Measurements from ENCODE around the gene SLC6A3. TPM values are rescaled to one million over a fixed set of nuclear protein-coding genes. Genes with fewer than 3 reads are reported as not detected.
A peak's percentile ranks its signal among the peaks of the same experiment; 100 is the strongest.
"Not testable (repeated sequence)": the region's sequence is repeated elsewhere in the genome, so short reads cannot be mapped to it uniquely, and the experiment has no call there.

Gene SLC6A3
- total RNA-seq, 2 experiments from 2014 or later = 0.08 TPM; not detected in 1

DNA sequence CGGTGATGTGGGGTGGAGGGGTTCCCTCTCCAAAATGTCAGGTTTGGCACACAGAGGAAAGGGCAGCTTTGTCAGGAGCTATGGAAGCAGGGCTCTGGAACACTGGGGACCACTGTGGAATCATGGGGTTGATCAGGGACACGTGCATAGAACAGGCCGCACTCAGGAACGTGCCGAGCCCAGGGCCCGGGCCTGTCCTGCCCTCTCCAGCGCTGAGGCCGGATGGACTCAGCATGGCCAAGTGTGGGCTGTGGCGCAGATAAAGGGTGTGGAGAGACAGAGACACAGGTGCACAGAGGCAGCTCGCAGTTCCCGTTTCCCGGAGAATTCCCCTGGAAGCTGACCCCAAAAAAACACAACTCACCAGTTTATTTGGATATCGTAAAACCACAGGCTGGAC, 37.8 kb upstream of the SLC6A3 start:
- DNase-seq (no peak), ATAC-seq (ENCODE audit: low read depth) (no peak)
- POLR2A ChIA-PET = no interaction called here
- H3K4me3 Mint-ChIP-seq = no peak overlapping the region
- H3K4me1 Mint-ChIP-seq = no peaks in the 10 kb centered on the region
- peaks cover 3% of the 10 kb centered on the region for H3K36me3 Mint-ChIP-seq
- H3K9me3 Mint-ChIP-seq = no peaks in the 10 kb centered on the region
- no peak overlapping the region for H3K27ac Mint-ChIP-seq
- H3K27me3 Mint-ChIP-seq = no peaks in the 10 kb centered on the region

DNA sequence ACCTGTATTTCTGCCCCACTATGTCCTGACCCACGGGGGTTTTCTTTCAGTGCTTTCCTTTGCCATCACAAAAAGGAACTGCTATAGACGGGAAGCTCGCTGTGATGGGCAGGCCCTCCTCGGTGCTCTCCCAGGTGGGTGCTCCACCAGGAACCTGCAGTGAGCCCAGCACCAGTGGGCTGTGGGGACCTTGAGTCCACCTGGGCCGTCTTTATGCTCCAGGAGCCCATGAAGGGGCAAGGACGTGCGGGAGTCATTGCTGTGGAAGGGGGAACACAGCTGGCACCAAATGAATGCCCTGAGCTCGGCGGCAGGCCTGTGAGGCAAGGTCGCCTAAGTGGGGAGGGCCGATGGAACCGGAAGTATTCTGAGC, 36.7 kb upstream of the SLC6A3 start:
- Mint-ChIP-seq H3K27ac (no peak overlapping the region), H3K36me3 (no peaks in the 10 kb centered on the region), H3K4me3 (no peak overlapping the region), H3K9me3 (no peaks in the 10 kb centered on the region), H3K27me3 (no peaks in the 10 kb centered on the region), H3K4me1 (no peaks in the 10 kb centered on the region)
- DNase-seq = no peak
- POLR2A ChIA-PET = no interaction called here
- no peak for ATAC-seq (ENCODE audit: low read depth)

DNA sequence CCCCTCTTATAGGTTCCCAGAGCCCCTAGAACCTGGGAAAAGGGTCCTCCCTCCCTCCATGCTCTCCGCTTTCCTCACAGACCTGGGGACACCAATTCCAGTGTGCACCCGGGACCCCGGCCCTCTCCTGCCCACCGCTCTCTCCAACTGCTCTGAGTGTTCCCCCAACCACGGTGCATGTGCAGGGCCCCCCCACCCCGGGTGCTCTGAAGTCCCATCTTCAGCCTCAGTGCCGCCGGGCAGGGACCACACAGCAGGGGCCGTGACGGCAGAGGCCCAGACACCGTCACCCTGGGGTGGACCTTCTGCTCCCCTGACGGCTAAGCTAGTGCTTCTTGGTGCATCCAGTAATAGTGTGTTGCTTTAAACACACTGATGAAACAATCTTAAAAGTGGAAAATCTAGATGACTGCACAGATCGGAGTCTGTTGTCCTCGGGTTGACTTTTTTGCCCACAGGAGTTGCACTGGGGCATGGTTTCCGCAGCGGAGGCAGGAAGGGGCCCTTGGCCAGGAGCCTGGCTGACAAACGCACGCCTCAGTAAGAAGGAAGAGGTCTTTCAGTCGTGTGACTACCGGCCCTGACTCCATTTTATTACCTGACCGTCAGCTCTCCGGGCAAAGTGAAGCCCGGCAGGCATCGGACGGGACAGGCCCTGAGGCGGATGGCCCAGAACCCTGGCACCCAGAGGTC, 36.2 kb upstream of the SLC6A3 start:
- Mint-ChIP-seq H3K27me3 (no peaks in the 10 kb centered on the region), H3K36me3 (no peaks in the 10 kb centered on the region), H3K27ac (no peak overlapping the region), H3K4me3 (no peak overlapping the region), H3K4me1 (no peaks in the 10 kb centered on the region), H3K9me3 (no peaks in the 10 kb centered on the region)
- POLR2A ChIA-PET = no interaction called here
- no peak for DNase-seq
- no peak for ATAC-seq (ENCODE audit: low read depth)

DNA sequence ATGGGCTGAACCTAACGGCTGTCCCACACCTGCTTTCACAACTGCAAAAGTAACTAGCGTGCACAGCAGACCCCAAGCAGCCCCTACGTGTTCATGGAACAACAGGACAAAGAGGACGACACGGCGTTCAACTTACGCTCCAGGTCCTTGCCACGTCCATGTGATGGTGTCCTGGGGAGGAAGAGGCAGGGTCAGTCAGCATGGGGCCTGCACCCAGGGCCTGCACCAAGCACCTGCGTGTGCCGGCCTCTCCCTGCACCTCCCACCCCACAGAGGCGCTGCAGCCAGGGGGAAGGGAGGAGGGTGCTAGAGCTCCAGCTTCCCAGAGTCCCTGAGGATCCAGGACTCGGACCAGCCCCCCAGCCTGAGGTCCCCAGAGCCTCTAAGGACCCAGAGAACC, 35.6 kb upstream of the SLC6A3 start:
- no peaks in the 10 kb centered on the region for H3K36me3 Mint-ChIP-seq

DNA sequence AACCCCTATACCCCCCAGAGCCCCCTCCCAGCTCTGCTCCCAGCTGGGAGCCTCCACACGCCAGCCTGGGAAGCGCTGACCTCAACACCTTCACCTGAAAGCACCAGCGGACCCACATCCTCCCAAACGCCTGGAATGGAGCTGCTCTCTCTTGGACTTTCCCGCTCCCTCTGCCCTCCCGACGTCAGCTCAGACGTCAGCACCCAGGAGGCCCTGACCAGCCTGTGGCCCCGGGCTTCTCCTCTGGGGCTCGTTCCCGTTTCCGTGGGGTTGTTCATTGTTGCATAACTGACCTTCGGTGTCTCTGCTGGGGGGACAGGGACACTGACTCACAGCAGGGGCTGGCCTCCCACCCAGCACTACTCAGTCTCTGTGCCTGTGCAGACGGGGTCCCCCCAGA, 35.0 kb upstream of the SLC6A3 start:
- POLR2A ChIA-PET = interaction anchor here (0.7 kb wide), 1 partner anchor 1078 kb away, joined by 3 read pairs; no protein-coding TSS in a partner anchor
- no peaks in the 10 kb centered on the region for H3K9me3 Mint-ChIP-seq
- no peaks in the 10 kb centered on the region for H3K36me3 Mint-ChIP-seq
- DNase-seq (no peak), ATAC-seq (ENCODE audit: low read depth) (no peak)
- H3K4me3 Mint-ChIP-seq = no peak overlapping the region
- no peaks in the 10 kb centered on the region for H3K4me1 Mint-ChIP-seq
- no peak overlapping the region for H3K27ac Mint-ChIP-seq
- H3K27me3 Mint-ChIP-seq = no peaks in the 10 kb centered on the region

More for the DNA sequence above, 35.6 kb upstream of the SLC6A3 start:
- Mint-ChIP-seq H3K27me3 (no peaks in the 10 kb centered on the region), H3K9me3 (no peaks in the 10 kb centered on the region), H3K4me3 (no peak overlapping the region), H3K4me1 (no peaks in the 10 kb centered on the region), H3K27ac (no peak overlapping the region)
- DNase-seq (no peak), ATAC-seq (ENCODE audit: low read depth) (no peak)
- POLR2A ChIA-PET = no interaction called here

DNA sequence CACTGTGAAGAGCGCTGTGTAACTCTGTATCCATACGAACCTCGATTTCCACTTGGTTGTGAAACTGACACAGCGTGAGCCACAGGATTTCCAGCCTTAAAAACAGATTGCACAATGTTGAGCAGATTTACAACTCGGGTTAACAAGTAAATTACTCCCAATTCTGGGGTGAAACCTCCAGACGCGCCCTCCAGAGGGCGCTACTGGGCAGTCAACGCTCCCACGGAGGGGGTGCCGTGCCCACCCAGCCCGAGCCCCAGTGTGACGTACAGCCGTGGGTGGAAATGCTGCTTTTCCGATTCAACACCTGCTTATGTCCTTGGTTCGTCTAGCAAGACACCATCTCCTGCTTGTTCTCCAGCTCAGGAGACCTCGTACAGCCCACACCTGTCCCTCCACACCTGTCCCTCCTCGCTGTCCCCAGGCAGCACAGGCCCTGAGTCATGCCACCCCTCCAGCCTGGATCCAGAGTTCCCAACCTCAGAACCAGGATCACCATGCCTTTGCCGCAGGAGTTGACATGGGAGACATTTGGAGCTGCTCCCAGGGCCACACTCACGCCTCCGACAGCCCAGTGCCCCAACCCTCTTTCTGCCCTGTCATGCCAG, 34.4 kb upstream of the SLC6A3 start:
- POLR2A ChIA-PET = interaction anchor here (0.7 kb wide), 1 partner anchor 1078 kb away, joined by 3 read pairs; no protein-coding TSS in a partner anchor
- H3K4me3 Mint-ChIP-seq = no peak overlapping the region
- no peaks in the 10 kb centered on the region for H3K4me1 Mint-ChIP-seq
- ATAC-seq (ENCODE audit: low read depth) = no peak
- H3K9me3 Mint-ChIP-seq = no peaks in the 10 kb centered on the region
- H3K27me3 Mint-ChIP-seq = no peaks in the 10 kb centered on the region
- H3K36me3 Mint-ChIP-seq = no peaks in the 10 kb centered on the region
- DNase-seq = peak; percentile 58
- no peak overlapping the region for H3K27ac Mint-ChIP-seq

DNA sequence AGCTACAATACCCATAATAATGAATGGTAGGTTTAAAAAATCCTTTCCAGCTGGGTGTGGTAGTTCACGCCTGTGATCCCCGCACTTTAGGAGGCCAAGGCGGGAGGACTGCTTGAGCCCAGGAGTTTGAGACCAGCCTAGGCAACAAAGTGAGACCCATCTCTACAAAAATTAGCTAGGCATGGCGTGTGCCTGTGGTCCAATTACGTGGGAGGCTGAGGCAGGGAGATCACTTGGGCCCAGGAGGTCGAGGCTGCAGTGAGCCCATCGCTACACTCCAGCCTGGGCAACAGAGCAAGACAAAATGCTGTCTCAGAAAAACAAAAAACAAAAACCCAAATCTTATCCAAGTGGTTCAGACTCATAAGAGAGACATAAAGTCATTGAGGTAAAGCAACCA, 33.8 kb upstream of the SLC6A3 start:
- H3K27me3 Mint-ChIP-seq = no peaks in the 10 kb centered on the region
- H3K4me1 Mint-ChIP-seq = no peaks in the 10 kb centered on the region
- ATAC-seq (ENCODE audit: low read depth) = no peak
- H3K27ac Mint-ChIP-seq = no peak overlapping the region
- H3K9me3 Mint-ChIP-seq = no peaks in the 10 kb centered on the region
- no peak for DNase-seq
- H3K4me3 Mint-ChIP-seq = no peak overlapping the region
- POLR2A ChIA-PET = no interaction called here
- H3K36me3 Mint-ChIP-seq = no peaks in the 10 kb centered on the region

DNA sequence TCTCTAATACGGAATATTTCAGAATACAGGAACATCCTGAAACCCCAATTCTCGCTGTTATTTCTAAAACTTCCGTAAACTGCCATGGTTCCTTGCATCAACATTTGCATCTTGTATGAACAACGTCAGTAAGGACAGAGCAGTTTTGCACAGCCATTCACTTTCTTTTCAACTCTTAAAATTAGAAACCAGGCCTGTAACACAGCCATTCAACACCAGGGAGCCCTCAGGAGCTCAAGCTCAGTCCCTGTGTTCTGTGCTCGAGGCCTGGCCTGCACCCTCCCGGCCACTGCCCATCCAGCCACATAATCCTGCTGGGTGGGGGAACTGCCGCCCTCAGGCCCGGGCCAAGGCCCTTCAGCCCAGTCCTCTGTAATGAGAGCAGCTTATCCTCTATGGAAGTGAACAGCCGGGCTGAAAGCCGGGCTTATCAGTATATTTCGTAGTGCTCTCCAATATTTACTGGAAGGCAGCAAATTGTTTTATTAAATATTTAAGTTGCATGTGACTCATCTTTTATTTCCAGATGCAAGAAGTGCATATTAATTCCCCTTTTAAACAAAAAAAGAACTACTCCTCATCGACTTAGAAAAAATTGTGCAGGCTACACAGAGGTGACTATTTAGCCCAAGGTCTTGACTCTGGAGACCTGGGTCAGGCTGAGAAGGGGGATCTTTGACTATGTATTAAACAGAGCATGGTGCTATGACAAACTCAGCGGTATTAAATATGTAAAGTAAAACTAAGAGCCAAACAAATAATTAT, 33.2 kb upstream of the SLC6A3 start:
- H3K4me3 Mint-ChIP-seq = no peak overlapping the region
- H3K27ac Mint-ChIP-seq = no peak overlapping the region

DNA sequence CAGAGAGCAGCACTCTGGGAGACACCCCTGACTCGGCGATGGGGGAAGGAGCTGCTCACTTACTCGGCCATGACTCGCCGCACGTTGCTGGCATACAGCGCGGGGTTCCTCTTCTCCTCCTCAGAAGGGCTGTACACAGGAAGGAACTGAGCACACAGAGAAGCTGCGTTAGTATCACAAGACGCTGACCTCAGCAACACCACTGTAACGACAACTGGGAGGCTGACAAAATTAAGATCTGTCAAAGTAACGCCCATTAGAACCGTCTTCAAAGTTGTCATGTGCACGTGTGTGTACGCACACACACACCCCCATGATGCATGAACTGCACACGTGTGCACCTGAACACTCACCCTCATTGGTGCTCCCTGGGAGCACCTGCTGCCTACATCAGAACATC, 32.1 kb upstream of the SLC6A3 start:
- no peak for DNase-seq
- H3K27me3 Mint-ChIP-seq = no peaks in the 10 kb centered on the region
- ATAC-seq (ENCODE audit: low read depth) = no peak
- H3K9me3 Mint-ChIP-seq = no peaks in the 10 kb centered on the region
- H3K4me1 Mint-ChIP-seq = no peaks in the 10 kb centered on the region
- POLR2A ChIA-PET = no interaction called here
- H3K27ac Mint-ChIP-seq = no peak overlapping the region
- no peak overlapping the region for H3K4me3 Mint-ChIP-seq
- peaks cover 2% of the 10 kb centered on the region for H3K36me3 Mint-ChIP-seq

More for the DNA sequence above, 33.2 kb upstream of the SLC6A3 start:
- POLR2A ChIA-PET = no interaction called here
- Mint-ChIP-seq H3K36me3 (no peaks in the 10 kb centered on the region), H3K4me1 (no peaks in the 10 kb centered on the region), H3K9me3 (no peaks in the 10 kb centered on the region), H3K27me3 (no peaks in the 10 kb centered on the region)
- no peak for ATAC-seq (ENCODE audit: low read depth)
- DNase-seq = no peak

DNA sequence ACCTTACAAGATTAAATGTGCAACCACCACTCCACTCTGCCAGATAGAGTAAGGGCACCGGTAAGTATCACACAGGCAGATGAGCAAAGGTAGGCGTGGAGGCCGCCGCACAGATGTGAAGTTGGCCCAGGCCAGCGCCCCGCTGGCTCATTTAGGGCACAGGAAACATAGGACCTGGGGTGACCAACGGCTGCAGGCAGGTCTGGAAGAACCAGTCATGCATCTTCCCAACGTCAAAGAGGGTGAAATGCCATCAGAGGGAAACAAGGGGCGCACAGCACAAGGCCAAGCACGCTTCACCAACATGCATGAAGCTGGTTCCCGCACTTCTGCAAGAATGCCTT, 31.7 kb upstream of the SLC6A3 start:
- Mint-ChIP-seq H3K4me3 (no peak overlapping the region), H3K4me1 (no peaks in the 10 kb centered on the region), H3K27ac (no peak overlapping the region), H3K27me3 (no peaks in the 10 kb centered on the region), H3K9me3 (no peaks in the 10 kb centered on the region), H3K36me3 (peaks cover 2% of the 10 kb centered on the region)
- ATAC-seq (ENCODE audit: low read depth) (no peak), DNase-seq (peak; percentile 15)
- POLR2A ChIA-PET = no interaction called here

DNA sequence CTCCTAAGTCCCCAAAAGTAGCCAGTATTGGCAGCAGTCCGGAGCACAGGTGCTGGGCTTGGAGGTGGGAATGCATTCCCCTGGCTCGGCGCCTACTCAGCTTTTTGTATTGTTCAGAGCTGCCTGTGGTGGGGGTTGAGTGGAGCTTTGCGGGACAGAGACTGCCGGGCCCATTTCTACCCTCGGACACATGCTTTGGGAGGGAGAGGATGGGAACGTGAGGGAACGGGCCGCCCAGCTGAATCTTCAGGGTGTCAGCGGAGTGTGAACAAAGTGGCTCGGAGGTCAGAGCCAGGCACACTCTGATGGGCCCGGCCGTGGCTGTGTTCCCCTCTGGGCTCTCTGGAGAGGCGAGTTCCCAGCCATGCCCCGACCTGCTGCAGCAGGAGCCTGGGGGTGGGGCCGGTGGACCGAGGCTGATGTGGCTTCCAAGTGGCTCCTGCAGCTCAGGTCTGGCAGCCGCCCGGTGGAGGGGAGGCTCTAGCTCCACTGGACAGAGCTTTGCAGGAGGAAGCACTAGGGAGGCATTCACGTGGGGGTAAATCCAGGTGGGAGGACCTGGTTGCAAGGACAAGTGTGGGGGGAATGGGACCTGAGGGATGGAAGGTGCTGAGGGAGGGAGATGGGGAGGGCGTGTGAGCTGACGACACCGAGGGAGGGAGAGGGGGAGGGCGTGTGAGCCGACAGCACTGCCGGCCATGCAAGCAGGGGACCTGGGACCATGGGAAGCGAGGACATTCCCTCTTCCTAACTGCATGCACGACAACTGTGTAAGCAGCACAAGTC, 31.1 kb upstream of the SLC6A3 start:
- POLR2A ChIA-PET = no interaction called here
- H3K4me1 Mint-ChIP-seq = no peaks in the 10 kb centered on the region
- no peak for ATAC-seq (ENCODE audit: low read depth)
- no peaks in the 10 kb centered on the region for H3K27me3 Mint-ChIP-seq
- H3K9me3 Mint-ChIP-seq = no peaks in the 10 kb centered on the region
- no peak overlapping the region for H3K4me3 Mint-ChIP-seq
- H3K36me3 Mint-ChIP-seq = peaks cover 3% of the 10 kb centered on the region
- no peak overlapping the region for H3K27ac Mint-ChIP-seq
- DNase-seq = peak; percentile 10

DNA sequence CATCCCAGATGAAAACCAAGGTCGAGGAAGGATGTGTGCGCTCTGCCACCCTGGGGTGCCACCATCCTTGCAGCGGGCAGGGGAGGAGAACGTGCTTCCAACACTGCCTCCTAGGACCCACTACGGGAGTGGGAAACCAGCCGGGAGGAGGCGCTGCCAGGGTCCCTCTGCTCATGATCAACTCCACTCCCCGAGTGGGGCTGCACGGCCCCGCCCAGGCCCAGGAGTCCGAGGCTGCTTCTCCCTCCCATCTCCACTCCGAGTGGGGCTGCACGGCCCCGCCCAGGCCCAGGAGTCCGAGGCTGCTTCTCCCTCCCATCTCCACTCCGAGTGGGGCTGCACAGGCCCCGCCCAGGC, 30.3 kb upstream of the SLC6A3 start:
- peak; percentile 20 for DNase-seq
- H3K9me3 Mint-ChIP-seq; H3K4me3 Mint-ChIP-seq; H3K4me1 Mint-ChIP-seq; H3K27me3 Mint-ChIP-seq; POLR2A ChIA-PET; H3K27ac Mint-ChIP-seq; H3K36me3 Mint-ChIP-seq; ATAC-seq (ENCODE audit: low read depth): not testable (repeated sequence)

DNA sequence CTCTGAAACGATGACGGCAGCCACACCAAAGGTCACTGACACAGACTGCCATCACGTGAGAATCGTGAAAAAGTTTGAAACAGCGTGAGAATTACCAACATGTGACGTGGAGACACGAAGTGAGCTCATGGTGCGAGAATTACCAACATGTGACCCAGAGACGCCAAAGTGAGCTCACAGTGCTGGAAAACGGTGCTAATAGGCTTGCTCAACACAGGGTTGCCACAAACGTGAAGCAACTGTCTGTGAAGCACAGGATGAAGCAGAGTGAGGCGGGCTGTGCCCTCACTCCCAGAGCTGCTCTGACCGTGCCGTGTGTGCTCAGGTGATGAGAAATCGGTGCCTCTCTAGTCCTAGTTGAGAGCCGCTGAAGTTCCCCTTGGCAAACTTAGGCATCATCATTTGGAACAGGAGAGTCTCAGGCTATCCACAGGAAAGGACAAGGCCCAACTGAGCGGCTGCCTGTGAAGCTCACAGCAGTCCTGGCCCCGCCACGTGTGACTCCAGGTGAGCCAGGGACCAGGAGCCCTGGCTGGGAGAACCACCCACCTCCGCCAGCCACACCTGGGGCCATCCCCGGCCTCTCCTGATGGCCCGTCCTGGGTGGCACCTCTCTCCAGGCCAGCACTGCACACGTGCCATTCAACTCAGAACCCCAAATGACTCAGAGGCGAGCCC, 29.8 kb upstream of the SLC6A3 start:
- ATAC-seq (ENCODE audit: low read depth) = no peak
- Mint-ChIP-seq H3K9me3 (no peaks in the 10 kb centered on the region), H3K27ac (no peak overlapping the region), H3K36me3 (peaks cover 4% of the 10 kb centered on the region), H3K4me3 (no peak overlapping the region), H3K4me1 (no peaks in the 10 kb centered on the region), H3K27me3 (no peaks in the 10 kb centered on the region)
- POLR2A ChIA-PET = no interaction called here
- no peak for DNase-seq
